Measurements from ENCODE around the gene TECPR1.

Gene TECPR1

GRCh38 chr7:98192781-98193457 is 59.1 kb downstream of the TECPR1 start:
- no peak for DNase-seq (ENCODE audit: low read depth in 2 of 2, low spot score in 1 of 2)

GRCh38 chr7:98191668-98192431 is 60.2 kb downstream of the TECPR1 start:
- no peak for DNase-seq (ENCODE audit: low read depth in 2 of 2, low spot score in 1 of 2)

GRCh38 chr7:98189559-98189958 is 62.5 kb downstream of the TECPR1 start:
- DNase-seq (ENCODE audit: low read depth in 2 of 2, low spot score in 1 of 2), result no peak

GRCh38 chr7:98187138-98187502 is 64.9 kb downstream of the TECPR1 start:
- DNase-seq (ENCODE audit: low read depth in 2 of 2, low spot score in 1 of 2), result no peak

GRCh38 chr7:98186452-98187137 is 65.4 kb downstream of the TECPR1 start:
- no peak for DNase-seq (ENCODE audit: low read depth in 2 of 2, low spot score in 1 of 2)

- no peak for DNase-seq (ENCODE audit: low read depth in 2 of 2, low spot score in 1 of 2)
Measured at GRCh38 chr7:98185101-98185500, 66.9 kb downstream of the TECPR1 start.

GRCh38 chr7:98180751-98181150 is 71.3 kb downstream of the TECPR1 start:
- DNase-seq (ENCODE audit: low read depth in 2 of 2, low spot score in 1 of 2), result no peak

- DNase-seq (ENCODE audit: low read depth in 2 of 2, low spot score in 1 of 2), result no peak
Measured at GRCh38 chr7:98178762-98179490, 73.1 kb downstream of the TECPR1 start.

- no peak for DNase-seq (ENCODE audit: low read depth in 2 of 2, low spot score in 1 of 2)
Measured at GRCh38 chr7:98178321-98178720, 73.7 kb downstream of the TECPR1 start.

GRCh38 chr7:98177553-98177952 is 74.5 kb downstream of the TECPR1 start:
- no peak for DNase-seq (ENCODE audit: low read depth in 2 of 2, low spot score in 1 of 2)

- no peak for DNase-seq (ENCODE audit: low read depth in 2 of 2, low spot score in 1 of 2)
Measured at GRCh38 chr7:98175260-98175940, 76.6 kb downstream of the TECPR1 start.

GRCh38 chr7:98174334-98175259 is 77.4 kb downstream of the TECPR1 start:
- no peak for DNase-seq (ENCODE audit: low read depth in 2 of 2, low spot score in 1 of 2)

GRCh38 chr7:98171449-98171848 is 80.6 kb downstream of the TECPR1 start:
- DNase-seq (ENCODE audit: low read depth in 2 of 2, low spot score in 1 of 2), result no peak

- no peak for DNase-seq (ENCODE audit: low read depth in 2 of 2, low spot score in 1 of 2)
Measured at GRCh38 chr7:98170966-98171365, 81.1 kb downstream of the TECPR1 start.

GRCh38 chr7:98168904-98169621 is 83.0 kb downstream of the TECPR1 start:
- no peak for DNase-seq (ENCODE audit: low read depth in 2 of 2, low spot score in 1 of 2)

GRCh38 chr7:98168181-98168903 is 83.7 kb downstream of the TECPR1 start:
- DNase-seq (ENCODE audit: low read depth in 2 of 2, low spot score in 1 of 2), result peak; percentile 7 to 35

- no peak for DNase-seq (ENCODE audit: low read depth in 2 of 2, low spot score in 1 of 2)
Measured at GRCh38 chr7:98167653-98168052, 84.4 kb downstream of the TECPR1 start.

- DNase-seq (ENCODE audit: low read depth in 2 of 2, low spot score in 1 of 2), result no peak
Measured at GRCh38 chr7:98166668-98166970, 85.4 kb downstream of the TECPR1 start.

Data from stimulated activated CD8-positive, alpha-beta memory T cell treated with anti-CD3 and anti-CD28 coated beads, Interleukin-4, amount 100 ng/mL, for 4 hours (primary cell).